NT2/D1 (cell line): ENCODE measurements around the gene DAPK3.

ENCODE experiments used
- SUZ12 ChIP-seq: IDR thresholded peaks from 2 replicates; pipeline ENCODE4 v1.6.1; 2011; ENCODE audit not compliant: insufficient read length, insufficient read depth; ENCODE audit errors: extremely low read depth
- YY1 ChIP-seq: IDR thresholded peaks from 2 replicates; pipeline ENCODE4 v1.6.1; 2011; ENCODE audit not compliant: insufficient read length, insufficient read depth

GRCh38 chr19:4018140-4018613 is 47.3 kb upstream of the DAPK3 start:
- TF ChIP-seq SUZ12 (no peak), YY1 (no peak)
